BJ (cell line): ENCODE data around the gene KCNH8. TPM values are rescaled to one million over a fixed set of nuclear protein-coding genes. Genes with fewer than 3 reads are reported as not detected.

Experiments used
- CTCF ChIA-PET: fragments of 350-600 bp; formaldehyde crosslinking; extraction: SDS; loops from one replicate; lab custom pipeline; 2021; ENCODE audit warnings: antibody characterized with exemption, inconsistent platforms; lab: Yijun Ruan, JAX
- POLR2A ChIA-PET: fragments of 300-600 bp; sonication (Branson Sonifier 250); formaldehyde crosslinking; extraction: SDS; loops from one replicate; lab custom pipeline; 2021; ENCODE audit warnings: antibody characterized with exemption; lab: Charles Lee
- DNase-seq: peaks from one replicate; pipeline ENCODE4 v3.0.0-alpha.2; 2011; ENCODE audit warnings: low read depth
- H3K27me3 ChIP-seq: 2 replicates; pipeline ENCODE4 v1.6.0; 2011; ENCODE audit warnings: low read length; ENCODE audit not compliant: control insufficient read depth, insufficient read depth
- H3K36me3 ChIP-seq: 2 replicates; pipeline ENCODE4 v1.5.1; 2011; ENCODE audit warnings: low read length; ENCODE audit not compliant: control insufficient read depth, insufficient read depth
- H3K4me3 ChIP-seq: 2 replicates; pipeline ENCODE4 v1.5.1; 2011; ENCODE audit warnings: low read depth, mild to moderate bottlenecking, control low read depth, low read length
- CTCF ChIP-seq: IDR thresholded peaks from 2 replicates; pipeline ENCODE4 v1.5.1; 2011; ENCODE audit warnings: low read depth, mild to moderate bottlenecking, control low read depth, inconsistent platforms, low read length, moderate library complexity; ENCODE audit not compliant: insufficient read depth
- polyA plus RNA-seq: library from polyadenylated mRNA; depleted of rRNA; stranded (reverse); fragments of >200 nt; gene quantifications from 2 replicates; pipeline ENCODE4 v1.2.3, GENCODE V29; 2011

The KCNH8 gene
- polyA plus RNA-seq, 1 experiment, result 0.02 TPM

GRCh38 chr3:19346759-19347158 is 198.4 kb downstream of the KCNH8 start:
- POLR2A ChIA-PET, result no interaction called here
- TF ChIP-seq CTCF, result no peak
- CTCF ChIA-PET, result no interaction called here

GRCh38 chr3:19347671-19348070 is 199.4 kb downstream of the KCNH8 start:
- CTCF ChIA-PET, result no interaction called here
- TF ChIP-seq CTCF, result no peak
- Histone ChIP-seq H3K36me3 (no peaks in the 10 kb centered on the region), H3K4me3 (no peak overlapping the region), H3K27me3 (no peaks in the 10 kb centered on the region)
- DNase-seq, result no peak
- POLR2A ChIA-PET, result no interaction called here

More at GRCh38 chr3:19346759-19347158, 198.4 kb downstream of the KCNH8 start:
- H3K4me3 ChIP-seq, result no peak overlapping the region
- H3K27me3 ChIP-seq, result no peaks in the 10 kb centered on the region
- no peak for DNase-seq
- no peaks in the 10 kb centered on the region for H3K36me3 ChIP-seq

GRCh38 chr3:19348500-19348899 is 200.2 kb downstream of the KCNH8 start:
- no peak for TF ChIP-seq CTCF
- no peaks in the 10 kb centered on the region for H3K36me3 ChIP-seq
- no peak for DNase-seq
- POLR2A ChIA-PET, result no interaction called here
- no peak overlapping the region for H3K4me3 ChIP-seq
- no peaks in the 10 kb centered on the region for H3K27me3 ChIP-seq
- CTCF ChIA-PET, result interaction anchor here (1.1 kb wide), 1 partner anchor 16 kb away, joined by 3 read pairs; no protein-coding TSS in a partner anchor

GRCh38 chr3:19348941-19349564 is 200.7 kb downstream of the KCNH8 start:
- H3K4me3 ChIP-seq, result no peak overlapping the region
- ChIA-PET CTCF (interaction anchor here (0.6 to 1.1 kb wide), 2 partner anchors 16 to 1179 kb away, joined by 3 read pairs; no protein-coding TSS in a partner anchor), POLR2A (no interaction called here)
- H3K27me3 ChIP-seq, result no peaks in the 10 kb centered on the region
- no peak for DNase-seq
- H3K36me3 ChIP-seq, result no peaks in the 10 kb centered on the region
- TF ChIP-seq CTCF, result peak; percentile 33

GRCh38 chr3:19357947-19358346 is 209.6 kb downstream of the KCNH8 start:
- DNase-seq, result no peak
- Histone ChIP-seq H3K4me3 (no peak overlapping the region), H3K27me3 (no peaks in the 10 kb centered on the region), H3K36me3 (no peaks in the 10 kb centered on the region)
- TF ChIP-seq CTCF, result no peak
- ChIA-PET CTCF (no interaction called here), POLR2A (no interaction called here)
